Stimulated activated CD4-positive, alpha-beta T cell treated with anti-CD3 and anti-CD28 coated beads, Interleukin-1b, Interleukin-23, amount 100 ng/mL, for 24 hours (primary cell): ENCODE data around the gene CD19.
"Not testable (repeated sequence)": the region's sequence is repeated elsewhere in the genome, so short reads cannot be mapped to it uniquely, and the experiment has no call there.

Source experiments
- DNase-seq, 4 experiments: peaks; one replicate each; pipeline ENCODE4 v3.0.0-alpha.2; 2020; ENCODE audit warnings: low read depth in 4 of 4, low spot score in 1 of 4

CD19 gene

DNA sequence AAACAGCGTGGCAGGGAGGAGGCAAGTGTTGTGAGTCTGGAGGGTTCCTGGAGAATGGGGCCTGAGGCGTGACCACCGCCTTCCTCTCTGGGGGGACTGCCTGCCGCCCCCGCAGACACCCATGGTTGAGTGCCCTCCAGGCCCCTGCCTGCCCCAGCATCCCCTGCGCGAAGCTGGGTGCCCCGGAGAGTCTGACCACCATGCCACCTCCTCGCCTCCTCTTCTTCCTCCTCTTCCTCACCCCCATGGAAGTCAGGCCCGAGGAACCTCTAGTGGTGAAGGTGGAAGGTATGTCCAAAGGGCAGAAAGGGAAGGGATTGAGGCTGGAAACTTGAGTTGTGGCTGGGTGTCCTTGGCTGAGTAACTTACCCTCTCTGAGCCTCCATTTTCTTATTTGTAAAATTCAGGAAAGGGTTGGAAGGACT is at the start of gene CD19:
Gene CD19, plus strand, starts transcription at position 171 of the 425 bp plus-strand sequence. Its CDS starts 30 bp downstream, at position 201.
- DNase-seq: no peak

DNA sequence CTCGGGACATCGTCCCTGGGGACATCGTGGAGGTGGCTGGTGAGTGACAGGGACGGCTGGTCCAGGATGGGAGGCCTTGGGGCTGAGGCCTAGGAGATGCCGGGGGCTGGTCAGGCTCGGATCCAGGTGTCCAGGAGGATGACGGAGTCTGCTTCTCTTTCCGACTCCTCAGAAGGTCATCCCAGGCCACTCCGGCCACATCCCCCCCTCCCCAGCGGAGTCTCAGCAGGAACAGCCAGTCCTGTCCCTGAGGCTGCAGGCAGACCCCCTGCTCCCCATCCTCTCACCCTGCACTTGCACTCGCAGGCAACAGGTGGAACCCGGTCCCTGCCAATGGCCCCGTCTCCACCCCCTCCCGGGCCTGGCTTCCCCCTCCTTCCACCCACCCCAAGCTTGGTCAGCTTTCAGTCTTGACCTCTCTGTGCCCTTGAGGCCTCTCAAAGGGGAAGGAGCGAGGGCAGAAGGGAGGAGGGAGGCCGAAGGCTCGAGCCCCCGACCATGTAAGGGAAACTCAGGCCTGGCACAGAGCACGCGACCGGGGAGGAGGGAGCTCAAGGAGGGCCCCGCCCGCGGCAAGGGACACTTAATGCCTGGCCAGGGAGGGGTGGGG is 49.1 kb upstream of the CD19 start:
- no peak for DNase-seq

DNA sequence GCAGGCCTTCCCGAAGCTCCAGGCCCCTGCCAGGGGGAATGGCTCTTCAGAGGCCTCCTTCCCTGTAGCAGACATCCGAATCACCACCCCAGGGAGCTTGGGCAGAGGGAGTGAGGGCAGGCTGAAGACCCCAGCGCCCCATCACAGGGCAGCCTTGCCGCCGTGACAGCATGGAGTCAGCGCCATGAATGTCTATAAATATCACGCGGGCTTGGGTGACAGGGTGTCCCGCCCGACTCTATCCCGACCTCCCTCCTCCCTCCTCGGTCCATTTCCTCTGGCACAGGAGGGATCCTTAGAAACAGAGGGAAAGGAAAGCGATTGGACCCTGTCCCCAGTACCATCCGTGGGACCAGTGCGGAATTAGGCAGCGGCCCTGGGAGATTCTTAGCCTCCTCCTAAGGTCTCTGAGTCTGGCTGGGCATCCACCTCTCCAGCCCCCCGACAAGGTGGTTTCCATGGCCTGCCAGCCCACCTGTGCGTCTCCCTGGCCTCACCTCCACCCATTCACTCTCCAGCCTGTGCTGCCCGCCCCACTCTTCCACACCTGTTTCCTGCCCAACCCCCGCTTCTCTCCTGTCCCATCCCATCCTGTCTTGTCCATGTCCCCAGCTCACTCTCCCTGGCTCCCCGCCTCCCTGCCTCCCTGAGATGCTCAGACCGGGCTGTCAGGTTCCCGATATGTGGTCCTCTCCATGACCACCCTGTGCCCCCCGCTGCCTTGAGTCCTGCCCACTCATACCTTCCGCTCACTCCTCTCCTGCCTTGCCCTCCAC is 48.4 kb upstream of the CD19 start:
- no peak for DNase-seq

DNA sequence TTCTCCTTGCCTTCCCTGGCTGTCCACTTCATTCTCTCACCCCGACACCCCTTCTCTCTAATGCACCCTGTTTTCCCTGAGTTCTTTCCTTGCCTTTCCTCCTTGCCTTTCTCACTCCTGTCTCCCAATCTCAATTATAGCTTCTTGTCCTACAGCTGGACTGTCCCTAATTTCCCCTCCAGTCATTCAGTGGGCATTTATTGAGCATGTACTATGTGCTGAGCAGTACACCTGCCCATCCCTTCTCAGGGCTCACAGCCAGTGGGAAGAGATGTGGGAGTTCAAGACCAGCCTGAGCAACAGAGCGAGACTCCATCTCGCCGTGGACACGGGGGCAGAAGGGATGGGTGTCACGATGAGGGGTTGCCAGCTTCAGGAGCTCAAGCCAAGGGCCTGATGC is 47.7 kb upstream of the CD19 start:
- no peak for DNase-seq

DNA sequence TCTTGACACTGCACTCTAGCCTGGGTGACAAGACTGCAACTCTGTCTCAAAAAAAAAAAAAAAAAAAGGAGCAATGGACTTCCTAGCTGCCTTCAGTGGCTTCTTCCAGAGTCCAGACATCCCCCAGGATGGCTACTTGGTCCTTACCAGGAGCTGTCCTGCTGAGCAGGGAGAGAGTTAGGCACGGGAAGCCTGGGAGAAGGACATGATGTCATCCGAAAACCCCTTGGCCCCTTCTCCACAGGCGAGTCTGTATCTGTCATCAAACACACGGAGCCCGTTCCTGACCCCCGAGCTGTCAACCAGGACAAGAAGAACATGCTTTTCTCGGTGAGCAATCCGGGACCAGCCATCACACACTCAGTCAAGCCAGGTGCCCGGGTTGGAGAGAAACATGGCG is 44.8 kb upstream of the CD19 start:
- DNase-seq: no peak

DNA sequence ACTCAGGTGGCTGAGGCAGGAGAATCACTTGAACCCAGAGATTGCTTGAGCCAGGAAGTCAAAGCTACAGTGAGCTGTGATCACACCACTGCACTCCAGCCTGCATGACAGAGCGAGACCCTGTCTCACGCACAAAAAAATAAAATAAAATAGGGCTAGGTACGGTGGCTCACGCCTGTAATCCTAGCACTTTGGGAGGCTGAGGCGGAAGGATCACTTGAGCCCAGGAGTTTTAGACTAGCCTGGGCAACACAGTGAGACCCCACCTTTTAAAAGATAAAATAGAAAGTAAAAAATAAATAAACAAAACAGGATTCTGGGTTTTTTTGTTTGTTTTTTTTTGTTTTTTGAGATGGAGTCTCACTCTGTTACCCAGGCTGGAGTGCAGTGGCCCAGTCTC is 41.4 kb upstream of the CD19 start:
- DNase-seq: not testable (repeated sequence)

DNA sequence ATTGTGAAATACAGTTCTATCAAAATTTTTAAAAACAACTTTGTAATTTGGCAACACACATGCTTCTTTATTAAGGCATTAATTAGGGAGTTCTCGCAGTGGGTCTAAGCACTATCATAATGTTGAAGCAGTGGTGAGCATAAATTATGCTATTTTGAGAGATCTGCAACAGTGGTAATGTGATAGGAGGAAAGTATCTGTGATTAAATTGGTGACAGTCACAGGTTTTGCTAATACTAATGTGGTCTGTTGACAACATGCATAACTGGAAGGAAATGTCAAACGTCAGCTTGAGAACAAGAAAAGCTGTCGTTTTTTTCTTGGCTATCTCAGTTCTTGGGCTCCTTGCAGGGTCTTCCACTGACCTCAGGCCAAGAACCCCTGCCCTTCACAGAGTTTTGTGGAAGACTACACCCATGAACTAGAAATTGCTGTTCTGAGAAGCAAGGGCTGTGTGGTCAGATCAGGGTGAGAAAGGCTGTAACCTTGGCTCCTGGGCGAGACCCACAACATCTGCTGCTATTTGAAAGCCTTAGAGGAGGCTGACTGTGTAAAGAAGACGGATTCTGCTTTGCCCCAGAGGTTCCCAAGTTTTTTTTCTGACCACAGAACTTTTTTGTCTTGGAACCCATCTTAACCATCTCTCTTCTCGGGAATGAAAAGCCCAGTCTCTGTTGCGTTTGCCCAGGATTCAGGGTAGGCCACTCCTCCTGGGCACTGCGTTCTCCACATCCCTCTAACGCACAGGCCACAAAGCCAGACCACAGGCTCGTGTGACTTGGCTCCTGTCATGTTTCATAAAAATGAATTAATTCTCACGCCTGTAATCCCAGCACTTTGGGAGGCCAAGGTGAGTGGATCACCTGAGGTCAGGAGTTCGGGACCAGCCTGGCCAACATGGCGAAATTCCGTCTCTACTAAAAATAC is 39.5 kb upstream of the CD19 start:
- no peak for DNase-seq

DNA sequence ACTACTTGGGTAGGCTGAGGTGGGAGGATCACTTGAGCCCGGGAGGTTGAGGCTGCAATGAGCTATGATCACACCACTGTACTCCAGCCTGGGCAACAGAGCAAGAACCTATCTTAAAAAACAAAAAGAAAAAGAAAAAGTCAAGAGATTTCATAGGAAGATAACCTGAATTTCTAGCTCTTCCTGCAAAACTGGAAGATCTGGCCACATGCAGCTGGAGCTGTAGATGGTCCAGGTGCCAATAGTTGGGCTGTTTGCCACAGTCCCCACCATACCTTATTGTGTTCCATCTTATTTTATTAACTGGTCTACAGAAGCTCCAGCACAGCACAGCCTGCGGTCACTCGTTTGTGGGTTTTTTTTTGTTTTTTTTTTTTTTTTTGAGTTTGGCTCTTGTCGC is 38.5 kb upstream of the CD19 start:
- DNase-seq: no peak

DNA sequence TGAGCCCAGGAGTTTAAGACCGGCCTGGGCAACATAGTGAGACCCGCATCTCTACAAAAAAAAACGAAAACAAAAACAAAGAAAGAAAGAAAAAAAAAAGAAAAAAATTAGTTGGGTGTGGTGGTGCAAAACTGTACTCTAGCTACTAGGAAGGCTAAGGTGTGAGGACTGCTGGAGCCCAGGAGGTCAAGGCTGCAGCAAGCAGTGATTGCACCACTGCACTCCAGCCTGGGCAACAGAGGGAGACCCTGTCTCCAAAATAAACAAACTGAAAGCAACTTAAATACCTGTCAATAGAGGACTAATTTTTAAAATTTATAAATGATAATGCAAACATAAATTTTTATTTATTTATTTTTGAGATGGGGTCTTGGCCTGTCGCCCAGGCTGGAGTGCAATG is 36.2 kb upstream of the CD19 start:
- DNase-seq: no peak

DNA sequence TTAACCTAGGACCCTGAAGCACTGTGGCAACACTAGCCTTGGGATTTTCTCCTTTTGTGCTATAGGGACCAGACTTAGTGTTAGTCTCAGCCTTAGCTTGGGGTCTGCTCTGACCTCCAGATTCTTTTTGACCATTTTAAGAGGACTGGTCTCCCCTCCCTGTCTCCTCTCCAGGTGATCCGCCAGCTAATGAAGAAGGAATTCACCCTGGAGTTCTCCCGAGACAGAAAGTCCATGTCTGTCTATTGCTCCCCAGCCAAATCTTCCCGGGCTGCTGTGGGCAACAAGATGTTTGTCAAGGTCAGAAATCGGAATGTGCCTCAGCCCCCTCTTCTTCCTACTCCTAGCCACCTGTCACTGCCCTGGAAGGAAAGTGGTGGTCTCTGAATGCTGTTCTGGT is 33.9 kb upstream of the CD19 start:
- DNase-seq: no peak

DNA sequence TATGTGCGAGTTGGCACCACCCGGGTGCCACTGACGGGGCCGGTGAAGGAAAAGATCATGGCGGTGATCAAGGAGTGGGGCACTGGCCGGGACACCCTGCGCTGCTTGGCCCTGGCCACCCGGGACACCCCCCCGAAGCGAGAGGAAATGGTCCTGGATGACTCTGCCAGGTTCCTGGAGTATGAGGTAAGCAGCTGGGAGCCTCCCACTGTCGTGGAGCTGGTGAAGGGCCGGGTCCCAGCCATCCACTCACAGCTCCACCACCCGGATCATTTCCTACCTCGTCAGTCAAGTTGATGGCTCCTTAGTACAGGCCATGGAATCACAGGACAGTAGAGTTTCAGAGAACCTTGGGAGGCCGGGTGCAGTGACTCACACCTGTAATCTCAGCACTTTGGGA is 33.5 kb upstream of the CD19 start:
- no peak for DNase-seq

DNA sequence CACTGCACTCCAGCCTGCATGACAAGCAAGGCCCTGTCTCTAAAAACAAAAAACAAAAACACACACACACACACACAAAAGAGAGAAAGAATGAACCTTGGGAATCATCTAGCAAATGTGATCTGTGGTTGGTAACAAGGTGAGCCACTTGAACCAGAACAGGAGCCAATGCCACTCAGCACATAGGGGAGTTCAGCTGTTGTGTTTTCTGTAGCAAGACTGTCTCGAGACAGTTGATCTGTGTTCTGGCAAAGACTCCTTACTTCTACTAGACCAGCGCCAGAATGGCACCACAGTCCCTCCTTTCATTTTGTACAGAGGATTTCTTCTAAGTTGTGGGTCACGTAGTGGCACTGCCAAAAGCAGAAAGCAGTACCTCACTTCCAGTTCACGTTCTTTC is 32.8 kb upstream of the CD19 start:
- DNase-seq: no peak

DNA sequence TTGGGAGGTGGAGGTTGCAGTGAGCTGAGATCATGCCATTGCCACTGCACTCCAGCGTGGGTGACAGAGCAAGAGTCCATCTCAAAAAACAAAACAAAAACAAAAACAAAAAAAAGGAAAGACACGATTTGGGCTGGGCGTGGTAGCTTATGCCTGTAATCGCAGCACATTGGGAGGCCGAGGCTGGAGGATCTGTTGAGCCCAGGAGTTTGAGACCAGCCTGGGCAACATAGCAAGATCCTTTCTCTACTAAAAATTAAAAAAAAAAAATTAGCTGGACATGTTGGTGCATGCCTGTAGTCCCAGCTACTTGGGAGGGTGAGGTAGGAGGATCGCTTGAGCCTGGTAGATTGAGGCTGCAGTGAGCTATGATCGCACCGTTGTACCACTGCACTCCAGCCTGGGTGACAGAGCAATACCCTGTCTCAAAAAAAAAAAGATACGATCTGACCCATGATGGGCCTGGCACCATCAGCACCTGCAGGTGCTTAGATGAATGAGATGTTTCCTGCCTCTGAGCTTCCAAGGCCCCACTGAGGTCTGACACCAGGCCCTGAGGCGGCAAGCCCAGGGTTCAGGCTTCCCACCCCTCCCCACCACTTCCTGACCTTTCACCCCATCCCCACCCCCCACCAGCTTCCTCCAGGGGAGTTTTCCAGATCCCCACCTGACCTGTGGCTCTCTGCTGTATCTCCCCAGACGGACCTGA is 31.7 kb upstream of the CD19 start:
- DNase-seq: no peak

DNA sequence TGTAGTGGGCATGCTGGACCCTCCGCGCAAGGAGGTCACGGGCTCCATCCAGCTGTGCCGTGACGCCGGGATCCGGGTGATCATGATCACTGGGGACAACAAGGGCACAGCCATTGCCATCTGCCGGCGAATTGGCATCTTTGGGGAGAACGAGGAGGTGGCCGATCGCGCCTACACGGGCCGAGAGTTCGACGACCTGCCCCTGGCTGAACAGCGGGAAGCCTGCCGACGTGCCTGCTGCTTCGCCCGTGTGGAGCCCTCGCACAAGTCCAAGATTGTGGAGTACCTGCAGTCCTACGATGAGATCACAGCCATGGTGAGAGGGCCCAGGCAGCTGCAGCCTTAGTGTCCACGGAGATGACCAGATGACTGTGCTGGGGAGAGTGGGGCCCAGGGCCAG is 31.2 kb upstream of the CD19 start:
- DNase-seq: no peak

DNA sequence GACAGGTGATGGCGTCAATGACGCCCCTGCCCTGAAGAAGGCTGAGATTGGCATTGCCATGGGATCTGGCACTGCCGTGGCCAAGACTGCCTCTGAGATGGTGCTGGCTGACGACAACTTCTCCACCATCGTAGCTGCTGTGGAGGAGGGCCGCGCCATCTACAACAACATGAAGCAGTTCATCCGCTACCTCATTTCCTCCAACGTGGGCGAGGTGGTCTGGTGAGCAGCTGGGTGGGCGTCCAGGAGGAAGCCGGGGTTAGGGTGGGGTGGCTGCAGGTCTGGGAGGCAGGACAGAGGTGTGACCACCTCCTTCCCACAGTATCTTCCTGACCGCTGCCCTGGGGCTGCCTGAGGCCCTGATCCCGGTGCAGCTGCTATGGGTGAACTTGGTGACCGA is 29.9 kb upstream of the CD19 start:
- no peak for DNase-seq

DNA sequence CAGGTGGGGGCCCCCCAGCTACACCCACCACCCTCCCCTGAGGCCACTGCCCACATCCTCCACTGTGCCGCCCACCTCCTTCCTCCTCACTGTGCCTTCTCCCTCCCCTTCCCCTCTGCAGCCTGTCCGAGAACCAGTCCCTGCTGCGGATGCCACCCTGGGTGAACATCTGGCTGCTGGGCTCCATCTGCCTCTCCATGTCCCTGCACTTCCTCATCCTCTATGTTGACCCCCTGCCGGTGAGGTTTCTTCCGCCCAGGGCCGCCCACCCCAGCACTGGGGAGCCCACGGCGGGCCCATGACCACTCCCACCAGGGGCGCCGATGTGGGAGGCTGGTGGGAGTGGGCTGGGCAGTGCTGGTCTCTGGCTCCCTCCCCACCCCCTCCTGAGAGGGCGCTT is 28.9 kb upstream of the CD19 start:
- no peak for DNase-seq

DNA sequence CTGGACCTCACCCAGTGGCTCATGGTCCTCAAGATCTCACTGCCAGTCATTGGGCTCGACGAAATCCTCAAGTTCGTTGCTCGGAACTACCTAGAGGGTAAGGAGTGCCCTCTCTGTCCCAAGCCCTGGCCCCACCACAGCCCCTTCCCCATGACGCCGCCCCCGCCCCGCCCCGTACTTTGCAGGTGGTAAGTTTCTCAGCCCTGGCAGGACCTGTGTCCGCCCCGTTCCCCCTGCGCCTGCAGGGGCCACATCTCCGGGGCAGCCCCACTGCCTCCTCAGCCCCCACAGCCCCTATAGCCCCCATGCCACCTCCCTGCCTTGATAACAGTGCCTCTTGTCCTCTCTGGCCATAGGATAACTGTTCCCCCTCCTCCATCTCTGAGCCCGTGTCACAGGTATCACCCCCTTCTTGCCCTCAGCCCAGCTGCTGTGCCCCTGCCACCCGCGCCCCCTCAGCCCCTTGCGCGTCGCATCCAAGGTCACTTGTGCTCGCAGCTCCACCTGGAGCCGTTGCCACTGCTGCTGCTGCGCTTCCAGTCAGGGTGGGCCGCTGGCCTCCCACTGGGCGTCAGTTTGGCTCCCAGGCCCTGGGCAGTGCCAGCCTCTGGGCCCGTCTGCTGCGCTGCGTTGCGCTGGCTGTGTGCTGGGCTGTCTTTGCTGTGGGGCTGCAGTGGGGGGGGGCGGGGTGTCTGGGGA is 28.3 kb upstream of the CD19 start:
- DNase-seq: no peak

DNA sequence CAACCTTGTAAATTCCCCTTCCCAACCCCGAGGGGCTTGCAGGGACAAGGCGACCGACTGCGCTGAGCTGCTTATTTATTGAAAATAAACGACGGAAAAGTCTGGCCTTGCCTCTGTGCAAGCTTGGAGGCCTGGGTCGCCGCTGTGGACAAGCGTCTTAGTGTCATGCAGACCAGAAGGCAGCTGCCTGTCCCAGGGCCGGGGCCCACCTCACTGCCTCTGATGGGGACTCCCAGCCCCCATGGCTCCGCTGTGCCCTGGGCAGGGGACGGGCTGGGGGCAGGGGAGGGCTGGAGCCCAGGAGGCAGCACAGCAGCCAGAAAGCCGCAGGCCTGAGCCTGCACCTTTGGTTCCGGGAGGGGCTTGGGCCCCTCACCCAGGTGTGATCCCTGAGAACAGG is 27.4 kb upstream of the CD19 start:
- DNase-seq: no peak

DNA sequence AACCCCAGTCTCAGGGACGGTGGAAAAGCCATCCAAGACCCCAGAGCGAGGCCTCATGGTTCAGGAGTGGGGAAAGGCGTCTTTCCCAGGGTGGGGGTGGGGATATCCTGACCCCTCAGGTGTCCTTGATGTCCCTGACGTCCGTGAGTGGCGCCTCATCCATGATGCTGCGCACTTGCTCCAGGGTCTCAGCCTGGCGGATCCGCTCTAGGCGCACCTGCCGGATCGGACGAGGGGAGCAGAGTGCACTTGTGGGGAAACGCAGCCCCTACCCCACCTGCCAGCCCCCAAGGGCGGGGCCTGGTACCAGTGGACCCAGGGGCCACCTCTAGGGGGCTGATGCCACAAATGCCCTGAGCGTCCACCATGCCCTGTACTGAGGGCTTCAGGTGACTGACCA is 26.9 kb upstream of the CD19 start:
- DNase-seq: no peak

DNA sequence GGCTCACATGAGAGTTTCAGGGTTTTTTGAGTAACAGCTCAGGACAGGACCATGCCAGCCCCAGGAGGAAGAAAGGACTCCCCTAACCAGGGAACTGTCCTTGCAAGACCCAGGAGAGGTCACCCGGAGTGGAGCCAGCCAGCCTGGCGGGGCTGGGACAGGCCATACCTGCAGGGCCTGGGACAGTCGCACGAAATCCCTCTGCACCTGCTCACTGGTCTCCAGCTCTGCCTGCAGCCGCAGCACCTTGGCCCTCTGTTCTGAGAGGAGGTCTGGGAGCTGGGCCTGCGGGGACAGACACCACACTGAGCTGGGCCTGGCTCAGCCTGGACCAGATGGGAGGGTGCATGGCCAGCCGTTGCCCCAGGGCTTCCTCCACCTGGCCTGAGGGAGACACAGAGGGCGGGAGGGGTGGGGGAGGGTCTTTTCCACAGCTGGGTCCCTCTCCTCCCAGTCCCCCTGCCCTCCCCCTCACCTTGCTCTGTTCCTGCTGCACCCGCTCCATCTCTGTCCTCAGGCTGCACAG is 26.5 kb upstream of the CD19 start:
- no peak for DNase-seq
